OCI-LY7 (cell line): ENCODE data around the gene LTB4R. TPM values are rescaled to one million over a fixed set of nuclear protein-coding genes. Genes with fewer than 3 reads are reported as not detected.

Experiments
- BruUV-seq: library from RNA; stranded (reverse); fragments of 400-500 nt; replicated peaks from 2 replicates; lab custom pipeline; 2021; lab: Mats Ljungman, UMichigan
- CTCF ChIA-PET: fragments of 300-600 bp; sonication (Branson Sonifier 250); formaldehyde crosslinking; loops from one replicate; lab custom pipeline; 2022; ENCODE audit warnings: antibody characterized with exemption; ENCODE audit not compliant: unreplicated experiment; lab: Charles Lee
- POLR2A ChIA-PET: fragments of 300-600 bp; sonication (Branson Sonifier 250); formaldehyde crosslinking; loops from one replicate; lab custom pipeline; 2022; ENCODE audit warnings: antibody characterized with exemption; lab: Charles Lee
- DNase-seq: peaks from one replicate; pipeline ENCODE4 v3.0.0-alpha.2; 2015; ENCODE audit warnings: low spot score
- H2AFZ ChIP-seq: fragments of 200-600 bp; sonication (generic), shearing (Covaris generic); 2 replicates; pipeline ENCODE4 v1.6.1; 2014; ENCODE audit warnings: mild to moderate bottlenecking, antibody characterized with exemption, low read length, moderate library complexity
- H3K27ac ChIP-seq: fragments of 200-600 bp; sonication (generic); 2 replicates; pipeline ENCODE4 v1.5.1; 2014; ENCODE audit warnings: mixed run types, low read depth, mild to moderate bottlenecking, moderate library complexity, low read length, inconsistent platforms; ENCODE audit not compliant: poor library complexity, severe bottlenecking
- H3K36me3 ChIP-seq: fragments of 200-600 bp; sonication (generic); 2 replicates; pipeline ENCODE4 v1.6.1; 2014; ENCODE audit warnings: mild to moderate bottlenecking, antibody characterized with exemption, low read length, moderate library complexity, mixed read lengths; ENCODE audit not compliant: insufficient read depth
- H3K4me1 ChIP-seq: fragments of 200-600 bp; sonication (generic); 2 replicates; pipeline ENCODE4 v1.5.1; 2014; ENCODE audit warnings: mild to moderate bottlenecking, low read length; ENCODE audit not compliant: insufficient read depth, poor library complexity, severe bottlenecking
- H3K4me2 ChIP-seq: fragments of 200-600 bp; sonication (generic); 2 replicates; pipeline ENCODE4 v1.6.1; 2014; ENCODE audit warnings: mild to moderate bottlenecking, low read length
- H3K4me3 ChIP-seq: fragments of 200-600 bp; sonication (generic); 2 replicates; pipeline ENCODE4 v1.5.1; 2014; ENCODE audit warnings: mild to moderate bottlenecking, low read depth, low read length; ENCODE audit not compliant: poor library complexity, severe bottlenecking
- H3K79me2 ChIP-seq: fragments of 200-600 bp; sonication (generic); 2 replicates; pipeline ENCODE4 v1.6.1; 2016; ENCODE audit warnings: low read depth, mild to moderate bottlenecking, low read length, moderate library complexity, mixed read lengths; ENCODE audit not compliant: insufficient read depth
- H3K9me2 ChIP-seq: fragments of 200-600 bp; sonication (generic); 2 replicates; pipeline ENCODE4 v1.6.1; 2016; ENCODE audit warnings: mild to moderate bottlenecking, low read length, mixed read lengths; ENCODE audit not compliant: insufficient read depth
- H3K9me3 ChIP-seq: fragments of 200-600 bp; sonication (generic); 2 replicates; pipeline ENCODE4 v1.6.1; 2014; ENCODE audit warnings: mild to moderate bottlenecking, mixed run types, low read length, mixed read lengths
- H4K20me1 ChIP-seq: fragments of 200-600 bp; sonication (generic); 2 replicates; pipeline ENCODE4 v1.6.1; 2014; ENCODE audit warnings: mild to moderate bottlenecking, antibody characterized with exemption, low read length, moderate library complexity, mixed read lengths; ENCODE audit not compliant: insufficient read depth
- EZH2phosphoT487 ChIP-seq: fragments of 200-600 bp; sonication (generic); IDR thresholded peaks from 2 replicates; pipeline ENCODE4 v1.6.1; 2018; ENCODE audit warnings: low read depth, borderline replicate concordance, mild to moderate bottlenecking, mixed run types, antibody characterized with exemption, low read length, moderate library complexity, mixed read lengths
- intact Hi-C: fragments of 100-400 bp; cut with micrococcal nuclease; formaldehyde crosslinking; loops from one replicate; pipeline ENCODE4 v1.10.0; 2022; ENCODE audit not compliant: unreplicated experiment
- total RNA-seq, 2 experiments: library from RNA; depleted of rRNA in 1 of 2; stranded (reverse); fragments of >200 nt in 1 of 2; shearing (Covaris generic) in 1 of 2; gene quantifications; 2 replicates each; pipeline ENCODE4 v1.2.3, GENCODE V29; 2014 to 2022
- TF ChIP-seq, protein P1 (sequence below): fragments of 200-600 bp; sonication (generic); conservative IDR thresholded peaks from 2 replicates; pipeline ENCODE4 v1.5.1; 2014; ENCODE audit warnings: mild to moderate bottlenecking, antibody characterized with exemption, low read length, moderate library complexity, mixed read lengths

Gene LTB4R
- total RNA-seq, 2 experiments from 2014 or later, result 15.8 to 28.3 TPM

DNA sequence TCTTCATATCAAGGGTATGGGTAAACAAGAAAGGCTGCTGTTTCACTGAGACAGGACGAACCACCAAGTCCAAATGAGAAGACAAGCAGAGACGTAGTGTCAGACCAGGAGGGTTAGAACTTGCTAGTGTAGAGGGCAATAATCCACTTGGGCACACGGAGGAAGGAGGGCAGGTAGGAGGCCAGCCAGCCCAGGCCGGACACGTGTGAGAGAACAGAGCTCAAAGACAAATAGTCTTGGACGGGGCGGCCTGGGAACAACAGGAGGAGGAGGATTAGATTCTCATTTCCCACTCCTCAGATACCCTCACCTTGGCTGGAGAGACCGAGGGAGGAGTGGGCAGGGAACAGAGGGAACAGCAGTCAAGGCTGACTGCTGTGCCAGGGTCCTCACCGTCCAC, 20.6 kb upstream of the LTB4R start:
- intact Hi-C loops, result no loop called here
- DNase-seq, result no peak
- BruUV-seq, result no TSS peak
- Histone ChIP-seq H3K9me3 (no peaks in the 10 kb centered on the region), H3K79me2 (no peaks in the 10 kb centered on the region), H3K9me2 (no peaks in the 10 kb centered on the region), H3K4me1 (no peaks in the 10 kb centered on the region), H3K4me3 (no peak overlapping the region), H4K20me1 (no peaks in the 10 kb centered on the region), H3K36me3 (peaks cover 28% of the 10 kb centered on the region), H3K4me2 (no peak overlapping the region), H3K27ac (no peak overlapping the region), H2AFZ (no peak overlapping the region)
- ChIA-PET CTCF (interaction anchor here (0.9 kb wide), 1 partner anchor 15 kb away, joined by 3 read pairs; no protein-coding TSS in a partner anchor), POLR2A (interaction anchor here (0.9 kb wide), 1 partner anchor 44 kb away, joined by 4 read pairs; no protein-coding TSS in a partner anchor)
- no peak for TF ChIP-seq EZH2phosphoT487
- TF ChIP-seq, protein P1, sequence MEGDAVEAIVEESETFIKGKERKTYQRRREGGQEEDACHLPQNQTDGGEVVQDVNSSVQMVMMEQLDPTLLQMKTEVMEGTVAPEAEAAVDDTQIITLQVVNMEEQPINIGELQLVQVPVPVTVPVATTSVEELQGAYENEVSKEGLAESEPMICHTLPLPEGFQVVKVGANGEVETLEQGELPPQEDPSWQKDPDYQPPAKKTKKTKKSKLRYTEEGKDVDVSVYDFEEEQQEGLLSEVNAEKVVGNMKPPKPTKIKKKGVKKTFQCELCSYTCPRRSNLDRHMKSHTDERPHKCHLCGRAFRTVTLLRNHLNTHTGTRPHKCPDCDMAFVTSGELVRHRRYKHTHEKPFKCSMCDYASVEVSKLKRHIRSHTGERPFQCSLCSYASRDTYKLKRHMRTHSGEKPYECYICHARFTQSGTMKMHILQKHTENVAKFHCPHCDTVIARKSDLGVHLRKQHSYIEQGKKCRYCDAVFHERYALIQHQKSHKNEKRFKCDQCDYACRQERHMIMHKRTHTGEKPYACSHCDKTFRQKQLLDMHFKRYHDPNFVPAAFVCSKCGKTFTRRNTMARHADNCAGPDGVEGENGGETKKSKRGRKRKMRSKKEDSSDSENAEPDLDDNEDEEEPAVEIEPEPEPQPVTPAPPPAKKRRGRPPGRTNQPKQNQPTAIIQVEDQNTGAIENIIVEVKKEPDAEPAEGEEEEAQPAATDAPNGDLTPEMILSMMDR, result no peak

DNA sequence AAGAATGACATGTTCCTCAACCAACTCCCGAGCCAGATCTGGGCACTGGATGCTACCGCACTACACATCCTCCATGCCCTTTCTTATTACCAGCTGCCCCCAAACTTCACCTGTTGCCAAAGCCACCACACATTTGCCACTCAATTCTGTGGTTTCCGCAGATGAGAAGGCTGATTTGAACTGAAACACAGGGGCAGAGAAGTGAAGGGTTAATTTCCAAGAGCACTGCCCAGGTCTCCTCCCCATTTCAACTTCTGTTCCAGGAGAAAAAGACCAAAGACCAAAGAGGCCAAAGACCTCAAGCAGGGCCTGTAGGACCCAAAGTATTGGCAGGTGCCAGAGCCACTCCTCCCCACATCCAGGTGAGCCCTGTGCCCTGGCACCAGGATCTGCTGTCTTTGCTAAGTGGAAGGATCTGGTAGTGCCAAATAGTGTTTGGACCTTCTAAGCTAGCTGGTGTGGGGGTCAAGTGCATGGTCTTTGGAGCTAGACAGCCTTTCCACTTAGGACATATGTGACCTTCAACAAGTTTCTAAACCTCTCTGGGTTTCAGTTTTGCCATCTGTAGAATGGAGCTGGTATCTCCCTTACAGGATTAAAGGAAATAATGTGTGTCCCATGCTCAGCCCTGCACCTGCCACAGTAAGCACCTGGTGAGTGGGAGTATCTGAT, 19.7 kb upstream of the LTB4R start:
- intact Hi-C loops, result no loop called here
- Histone ChIP-seq H3K4me3 (no peak overlapping the region), H3K4me1 (no peaks in the 10 kb centered on the region), H4K20me1 (no peaks in the 10 kb centered on the region), H3K27ac (no peak overlapping the region), H3K4me2 (no peak overlapping the region), H3K36me3 (peaks cover 34% of the 10 kb centered on the region), H2AFZ (no peak overlapping the region), H3K9me3 (no peaks in the 10 kb centered on the region), H3K79me2 (no peaks in the 10 kb centered on the region), H3K9me2 (no peaks in the 10 kb centered on the region)
- ChIA-PET POLR2A (no interaction called here), CTCF (interaction anchor here (1.2 kb wide), 1 partner anchor 12 kb away, joined by 5 read pairs; no protein-coding TSS in a partner anchor)
- no TSS peak for BruUV-seq
- no peak for TF ChIP-seq EZH2phosphoT487
- TF ChIP-seq, protein P1, result no peak
- no peak for DNase-seq
